Measurements from ENCODE around the gene TMEM220. TPM values are rescaled to one million over a fixed set of nuclear protein-coding genes. Genes with fewer than 3 reads are reported as not detected.

TMEM220 gene
- total and polyA plus RNA-seq, 2 of the 4 experiments (the other 2 are of a cell fraction) = 1.1 to 1.9 TPM

GRCh38 chr17:10664571-10664970 is 65.3 kb downstream of the TMEM220 start:
- ChIA-PET POLR2A (ENCODE audit: unreplicated experiment) (no interaction called here), CTCF (no interaction called here)
- Histone ChIP-seq H3K27ac (ENCODE audit: insufficient read depth, low read length) (no peak overlapping the region), H2BK15ac (ENCODE audit: low read depth, low read length) (no peak overlapping the region), H2BK20ac (ENCODE audit: low read depth, low read length) (no peak overlapping the region), H3K79me1 (ENCODE audit: low read depth in 1 of 2, low read length in 2 of 2) (no peaks in the 10 kb centered on the region), H4K91ac (ENCODE audit: insufficient read depth, low read depth, low read length) (no peak overlapping the region), H3K4ac (ENCODE audit: low read depth, low read length) (no peak overlapping the region), H4K5ac (ENCODE audit: low read depth, low read length) (no peak overlapping the region), H2BK5ac (ENCODE audit: low read depth, low read length, poor library complexity, severe bottlenecking) (no peak overlapping the region), H3K23ac (ENCODE audit: low read depth, low read length) (no peak overlapping the region), H2AK9ac (replicated peaks; ENCODE audit: low read depth, low read length, poor library complexity) (no peak overlapping the region), H2AK5ac (ENCODE audit: low read depth, low read length) (no peak overlapping the region), H4K8ac (ENCODE audit: low read depth in 2 of 2, low read length in 2 of 2) (no peak overlapping the region), H3K27me3 (ENCODE audit: control insufficient read depth, insufficient read depth, low read length) (no peaks in the 10 kb centered on the region), H3K18ac (ENCODE audit: low read depth, low read length) (no peak overlapping the region), H3K4me3 (ENCODE audit: insufficient read depth, low read depth, low read length) (no peak overlapping the region), H3K9me1 (ENCODE audit: insufficient read depth, low read length) (peaks cover under 1% of the 10 kb centered on the region; the same call in 1 of the 2 replicates), H3K56ac (ENCODE audit: extremely low read depth, insufficient read depth, low read length) (no peak overlapping the region), H4K20me1 (ENCODE audit: insufficient read depth, low read length) (no peaks in the 10 kb centered on the region), H3K14ac (replicated peaks; ENCODE audit: low read depth, low read length) (no peak overlapping the region), H2BK120ac (ENCODE audit: low read depth, low read length) (no peak overlapping the region), H3K9ac (ENCODE audit: low read depth, low read length) (no peak overlapping the region), H3K4me1 (ENCODE audit: control insufficient read depth, insufficient read depth, low read length) (peaks cover 5% of the 10 kb centered on the region), H3K4me2 (ENCODE audit: low read depth, low read length) (no peak overlapping the region), H3K36me3 (ENCODE audit: control insufficient read depth, insufficient read depth, low read length) (no peaks in the 10 kb centered on the region), H3K9me3 (ENCODE audit: control insufficient read depth, insufficient read depth, low read length) (no peaks in the 10 kb centered on the region), H2AFZ (replicated peaks; ENCODE audit: low read length, poor library complexity) (no peak overlapping the region)
- no peak for TF ChIP-seq BHLHE40 (IDR thresholded peaks at IDR 0.05; ENCODE audit: low read depth, low read length)
- ATAC-seq (ENCODE audit: low read depth) (no peak), DNase-seq (no peak)
- intact Hi-C loops (cut with micrococcal nuclease) (no loop called here), dilution Hi-C loops (cut with HindIII; ENCODE audit: low sequenced_read_pairs, unreplicated experiment) (no loop called here), in situ Hi-C loops (cut with MboI; ENCODE audit: low sequenced_read_pairs) (loop anchor here (10.0 to 25.0 kb wide), 2 partner anchors 60 to 1323 kb away; partner anchors contain the start of gene ZNF18)
- 95% methylated on average over 7 of the region's 9 CpGs; no CpG with 5 or more reads in 1 of the 2 experiments for WGBS, 2 experiments (ENCODE audit: extremely low coverage in 2 of 2, insufficient read length in 1 of 2)
- BruUV-seq (replicated peaks) = no TSS peak

Other genes with a start within 250 kb of the TMEM220 start
- gene MYH1, start 211.5 kb downstream of the TMEM220 start, total RNA-seq (2012; rRNA removed) = not detected in 2 replicates
- not detected in 2 replicates for gene MYH1, start 211.5 kb downstream of the TMEM220 start, polyA plus RNA-seq (2012; rRNA removed)
- not detected in 2 replicates for gene MYH2, start 180.4 kb downstream of the TMEM220 start, total RNA-seq (2012; rRNA removed)
- not detected in 2 replicates for gene MYH2, start 180.4 kb downstream of the TMEM220 start, polyA plus RNA-seq (2012; rRNA removed)
- 0.28 and 0.54 TPM in 2 replicates for gene MYH3, start 72.7 kb downstream of the TMEM220 start, total RNA-seq (2012; rRNA removed)
- 0.63 and 0.98 TPM in 2 replicates for gene MYH3, start 72.7 kb downstream of the TMEM220 start, polyA plus RNA-seq (2012; rRNA removed)
- 21.7 and 23.1 TPM in 2 replicates for gene SCO1, start 32.5 kb downstream of the TMEM220 start, total RNA-seq (2012; rRNA removed)
- gene SCO1, start 32.5 kb downstream of the TMEM220 start, polyA plus RNA-seq (2012; rRNA removed) = 17.0 and 18.2 TPM in 2 replicates
- 10.3 and 12.2 TPM in 2 replicates for gene ADPRM, start 32.4 kb downstream of the TMEM220 start, total RNA-seq (2012; rRNA removed)
- 6.1 and 7.4 TPM in 2 replicates for gene ADPRM, start 32.4 kb downstream of the TMEM220 start, polyA plus RNA-seq (2012; rRNA removed)
- gene TMEM238L, start 74.1 kb upstream of the TMEM220 start, total RNA-seq (2012; rRNA removed) = not detected in 2 replicates
- gene TMEM238L, start 74.1 kb upstream of the TMEM220 start, polyA plus RNA-seq (2012; rRNA removed) = not detected in 2 replicates
- not detected in 2 replicates for gene PIRT, start 108.1 kb upstream of the TMEM220 start, total RNA-seq (2012; rRNA removed)
- gene PIRT, start 108.1 kb upstream of the TMEM220 start, polyA plus RNA-seq (2012; rRNA removed) = not detected in 2 replicates

Data from IMR-90 (cell line).